ENCODE data around the gene FDX2. TPM values are rescaled to one million over a fixed set of nuclear protein-coding genes. Genes with fewer than 3 reads are reported as not detected.
A peak's percentile ranks its signal among the peaks of the same experiment; 100 is the strongest.

FDX2 gene
- total RNA-seq, 2 donors from 2014 or later: 10.2 to 11.4 TPM

GRCh38 chr19:10334588-10335351 is 19.0 kb upstream of the FDX2 start:
- DNase-seq (ENCODE audit: low spot score): peak; percentile 98
- intact Hi-C loops (cut with DNase I): loop anchor here in 1 of 2 donors (5.0 kb wide), 1 partner anchor 48 kb away; the partner anchor contains the start of gene TYK2

GRCh38 chr19:10333758-10334587 is 18.2 kb upstream of the FDX2 start:
- intact Hi-C loops (cut with DNase I): no loop called here
- no peak for DNase-seq (ENCODE audit: low spot score)

GRCh38 chr19:10332965-10333757 is 17.3 kb upstream of the FDX2 start, which contains the start of gene RAVER1:
Gene RAVER1, minus strand, starts transcription at chr19:10333529. Its CDS starts 22 bp downstream, at chr19:10333507.
- peak; percentile 99 for DNase-seq (ENCODE audit: low spot score)
- intact Hi-C loops (cut with DNase I): no loop called here

GRCh38 chr19:10332158-10332964 is 16.5 kb upstream of the FDX2 start:
- DNase-seq (ENCODE audit: low spot score): no peak
- intact Hi-C loops (cut with DNase I): no loop called here

GRCh38 chr19:10329555-10329954 is 13.7 kb upstream of the FDX2 start:
- intact Hi-C loops (cut with DNase I): no loop called here
- no peak for DNase-seq (ENCODE audit: low spot score)

GRCh38 chr19:10328558-10329429 is 13.0 kb upstream of the FDX2 start:
- intact Hi-C loops (cut with DNase I): no loop called here
- DNase-seq (ENCODE audit: low spot score): no peak

GRCh38 chr19:10327793-10328192 is 12.0 kb upstream of the FDX2 start:
- no peak for DNase-seq (ENCODE audit: low spot score)
- intact Hi-C loops (cut with DNase I): no loop called here

GRCh38 chr19:10325732-10326131 is 9.9 kb upstream of the FDX2 start:
- intact Hi-C loops (cut with DNase I): no loop called here
- DNase-seq (ENCODE audit: low spot score): no peak

GRCh38 chr19:10321874-10322835 is 6.3 kb upstream of the FDX2 start:
- no peak for DNase-seq (ENCODE audit: low spot score)
- intact Hi-C loops (cut with DNase I): no loop called here

- intact Hi-C loops (cut with DNase I): no loop called here
- no peak for DNase-seq (ENCODE audit: low spot score)
Measured at GRCh38 chr19:10321417-10321797, 5.6 kb upstream of the FDX2 start.

- intact Hi-C loops (cut with DNase I): no loop called here
- DNase-seq (ENCODE audit: low spot score): no peak
Measured at GRCh38 chr19:10320602-10321416, 5.0 kb upstream of the FDX2 start.

- intact Hi-C loops (cut with DNase I): no loop called here
Measured at GRCh38 chr19:10318807-10319682, 3.2 kb upstream of the FDX2 start.

GRCh38 chr19:10317857-10318462 is 2.1 kb upstream of the FDX2 start:
- intact Hi-C loops (cut with DNase I): no loop called here
- no peak for DNase-seq (ENCODE audit: low spot score)

More at GRCh38 chr19:10318807-10319682, 3.2 kb upstream of the FDX2 start:
- DNase-seq (ENCODE audit: low spot score): no peak

GRCh38 chr19:10317045-10317856 is 1.4 kb upstream of the FDX2 start:
- DNase-seq (ENCODE audit: low spot score): no peak
- intact Hi-C loops (cut with DNase I): no loop called here

All from posterior vena cava (tissue), 2 donors.